Right forelimb (tissue), 1 donor: Measurements from ENCODE around the gene MAPT.

Experiments
- DNase-seq: peaks from one replicate; pipeline ENCODE4 v3.0.0-alpha.2; 2018

The MAPT gene

DNA sequence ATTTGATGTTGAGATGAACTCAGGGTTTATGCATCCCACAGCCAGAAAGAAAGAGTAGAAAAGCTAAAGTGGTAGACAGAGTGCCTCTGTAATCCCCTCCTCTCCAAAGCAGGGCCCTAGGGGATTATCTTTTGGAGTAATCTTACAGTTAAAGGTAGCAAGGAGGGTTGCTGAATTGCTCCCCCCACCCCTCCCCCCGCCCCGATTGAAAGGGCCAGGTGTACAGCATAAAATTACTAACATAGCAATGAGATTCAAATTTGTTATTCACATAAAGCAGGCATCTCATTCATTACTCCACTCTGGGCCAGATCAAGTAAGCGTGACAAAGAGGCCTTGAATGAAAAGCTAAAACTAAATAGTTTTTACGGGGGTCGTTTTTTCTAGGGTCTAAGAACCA is 177.4 kb downstream of the MAPT start:
- no peak for DNase-seq

DNA sequence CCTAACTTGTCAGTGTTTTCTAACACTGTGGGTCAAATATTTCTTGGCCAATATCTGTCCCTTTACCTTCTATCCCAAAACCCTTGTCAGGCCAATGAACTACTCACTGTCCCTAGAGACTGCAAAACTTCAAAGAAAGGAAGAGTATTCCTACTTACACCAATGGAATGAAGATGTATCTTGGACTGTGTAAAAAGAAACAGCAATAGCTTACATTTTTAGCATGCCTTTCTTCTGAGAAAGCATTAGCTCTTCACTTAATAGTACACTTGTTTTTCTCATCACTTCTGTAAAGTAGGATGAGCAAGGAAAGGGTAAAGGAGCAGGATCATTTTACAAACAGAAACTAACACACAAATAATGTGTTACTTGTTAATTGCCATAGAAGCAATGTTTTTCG is 178.6 kb downstream of the MAPT start:
- no peak for DNase-seq

- DNase-seq = no peak
These were observed 180.2 kb downstream of the MAPT start for GRCh38 chr17:46074540-46074939.
